H9 (cell line): ENCODE results near the gene ZNF534. TPM values are rescaled to one million over a fixed set of nuclear protein-coding genes. Genes with fewer than 3 reads are reported as not detected.

Experiments used
- DNase-seq: peaks from one replicate; pipeline ENCODE4 v3.0.0-alpha.2; 2017
- H2AFZ ChIP-seq: one replicate; pipeline ENCODE4 v1.6.1; 2013; ENCODE audit warnings: mild to moderate bottlenecking, low read length, control low read depth, moderate library complexity
- H2AK5ac ChIP-seq: 2 replicates; pipeline ENCODE4 v1.6.1; 2013; ENCODE audit warnings: low read length, control low read depth, mixed read lengths; ENCODE audit not compliant: insufficient read length
- H2BK120ac ChIP-seq: one replicate; pipeline ENCODE4 v1.6.1; 2013; ENCODE audit warnings: low read depth, mild to moderate bottlenecking, low read length, control low read depth, inconsistent platforms; ENCODE audit not compliant: poor library complexity, severe bottlenecking
- H2BK12ac ChIP-seq: 2 replicates; pipeline ENCODE4 v1.6.1; 2013; ENCODE audit warnings: low read length, control low read depth, mixed read lengths, low read depth; ENCODE audit not compliant: insufficient read length
- H2BK15ac ChIP-seq: 2 replicates; pipeline ENCODE4 v1.6.1; 2013; ENCODE audit warnings: low read depth, low read length, control low read depth
- H2BK20ac ChIP-seq: one replicate; pipeline ENCODE4 v1.6.1; 2013; ENCODE audit warnings: low read depth, mild to moderate bottlenecking, low read length, control low read depth, inconsistent platforms; ENCODE audit not compliant: poor library complexity, severe bottlenecking
- H2BK5ac ChIP-seq: 2 replicates; pipeline ENCODE4 v1.6.1; 2013; ENCODE audit warnings: low read length, control low read depth, mixed read lengths; ENCODE audit not compliant: insufficient read length
- H3K14ac ChIP-seq: 2 replicates; pipeline ENCODE4 v1.6.1; 2013; ENCODE audit warnings: low read length, control low read depth; ENCODE audit not compliant: insufficient read depth
- H3K18ac ChIP-seq: 2 replicates; pipeline ENCODE4 v1.6.1; 2013; ENCODE audit warnings: low read depth, mild to moderate bottlenecking, mixed read lengths, low read length, control low read depth; ENCODE audit not compliant: insufficient read length
- H3K23ac ChIP-seq: 2 replicates; pipeline ENCODE4 v1.6.1; 2013; ENCODE audit warnings: low read length, control low read depth, mixed read lengths, low read depth; ENCODE audit not compliant: insufficient read length
- H3K23me2 ChIP-seq: 2 replicates; pipeline ENCODE4 v1.6.1; 2013; ENCODE audit warnings: low read depth, mild to moderate bottlenecking, mixed read lengths, low read length, control low read depth; ENCODE audit not compliant: insufficient read length, poor library complexity, severe bottlenecking
- H3K27ac ChIP-seq: 2 replicates; pipeline ENCODE4 v1.5.1; 2013; ENCODE audit warnings: low read length, control low read depth, mixed read lengths, low read depth; ENCODE audit not compliant: insufficient read length
- H3K27me3 ChIP-seq: 2 replicates; pipeline ENCODE4 v1.6.1; 2013; ENCODE audit warnings: low read length, control low read depth, inconsistent platforms; ENCODE audit not compliant: insufficient read depth
- H3K4ac ChIP-seq: 2 replicates; pipeline ENCODE4 v1.6.1; 2013; ENCODE audit warnings: low read depth, mild to moderate bottlenecking, control low read depth, inconsistent platforms, low read length, moderate library complexity
- H3K4me1 ChIP-seq: 2 replicates; pipeline ENCODE4 v1.6.1; 2013; ENCODE audit warnings: low read length, control low read depth, inconsistent platforms; ENCODE audit not compliant: insufficient read depth
- H3K4me2 ChIP-seq: 2 replicates; pipeline ENCODE4 v1.6.1; 2013; ENCODE audit warnings: low read length, control low read depth, mixed read lengths; ENCODE audit not compliant: insufficient read length, insufficient read depth
- H3K56ac ChIP-seq: 2 replicates; pipeline ENCODE4 v1.6.1; 2013; ENCODE audit warnings: low read depth, mild to moderate bottlenecking, mixed read lengths, low read length, control low read depth; ENCODE audit not compliant: insufficient read length
- H3K79me1 ChIP-seq: 2 replicates; pipeline ENCODE4 v1.6.1; 2013; ENCODE audit warnings: low read depth, mild to moderate bottlenecking, moderate library complexity, low read length, control low read depth, inconsistent platforms; ENCODE audit not compliant: insufficient read depth, poor library complexity, severe bottlenecking
- H3K79me2 ChIP-seq: 2 replicates; pipeline ENCODE4 v1.6.1; 2013; ENCODE audit warnings: low read length, control low read depth, inconsistent platforms; ENCODE audit not compliant: insufficient read depth
- H3K9ac ChIP-seq: 2 replicates; pipeline ENCODE4 v1.6.1; 2013; ENCODE audit warnings: low read length, control low read depth, mixed read lengths; ENCODE audit not compliant: insufficient read length; ENCODE audit errors: extremely low read depth
- H3K9me3 ChIP-seq: one replicate; pipeline ENCODE4 v1.6.1; 2013; ENCODE audit warnings: low read depth, low read length, inconsistent platforms; ENCODE audit not compliant: control insufficient read depth
- H3T11ph ChIP-seq: one replicate; pipeline ENCODE4 v1.6.1; 2013; ENCODE audit warnings: mild to moderate bottlenecking, low read length, control low read depth, inconsistent platforms
- H4K20me1 ChIP-seq: one replicate; pipeline ENCODE4 v1.6.1; 2013; ENCODE audit not compliant: control insufficient read depth, insufficient read length, insufficient read depth
- H4K5ac ChIP-seq: 2 replicates; pipeline ENCODE4 v1.6.1; 2013; ENCODE audit warnings: low read depth, mild to moderate bottlenecking, mixed read lengths, low read length, control low read depth; ENCODE audit not compliant: insufficient read length
- H4K8ac ChIP-seq: replicated peaks from 2 replicates; pipeline ENCODE4 v1.6.1; 2013; ENCODE audit warnings: low read length, control low read depth, mixed read lengths, low read depth; ENCODE audit not compliant: insufficient read length
- H4K91ac ChIP-seq: 2 replicates; pipeline ENCODE4 v1.6.1; 2013; ENCODE audit warnings: low read depth, mild to moderate bottlenecking, moderate library complexity, mixed read lengths, low read length, control low read depth; ENCODE audit not compliant: insufficient read length
- H3K27ac Mint-ChIP-seq, 3 experiments: 2 replicates in 2 of 3; 3 replicates in 1 of 3; pipeline ENCODE4 v1.8.0; 2020 to 2021; ENCODE audit warnings: mixed read lengths in 3 of 3, mild to moderate bottlenecking in 1 of 3, moderate library complexity in 1 of 3
- H3K27me3 Mint-ChIP-seq: 2 replicates; pipeline ENCODE4 v1.8.0; 2021; ENCODE audit warnings: low read depth, mild to moderate bottlenecking, moderate library complexity, mixed read lengths
- H3K36me3 Mint-ChIP-seq, 3 experiments: 2 replicates in 2 of 3; 3 replicates in 1 of 3; pipeline ENCODE4 v1.8.0; 2020 to 2021; ENCODE audit warnings: low read depth in 3 of 3, mixed read lengths in 3 of 3; ENCODE audit not compliant: insufficient read depth in 1 of 3
- H3K4me1 Mint-ChIP-seq, 2 experiments: 2 replicates each; pipeline ENCODE4 v1.8.0; 2020; ENCODE audit warnings: mixed read lengths in 2 of 2
- H3K4me3 Mint-ChIP-seq, 2 experiments: 2 replicates in 1 of 2; 3 replicates in 1 of 2; pipeline ENCODE4 v1.8.0; 2020 to 2021; ENCODE audit warnings: mild to moderate bottlenecking in 2 of 2, mixed read lengths in 2 of 2, moderate library complexity in 1 of 2
- H3K9me3 Mint-ChIP-seq, 2 experiments: 2 replicates in 1 of 2; 3 replicates in 1 of 2; pipeline ENCODE4 v1.8.0; 2020; ENCODE audit warnings: mild to moderate bottlenecking in 2 of 2, mixed read lengths in 2 of 2, moderate library complexity in 1 of 2
- WGBS: extraction: QIAGEN DNeasy Blood & Tissue Kit; methylation state at CpG from one replicate; pipeline ENCODE4 v1.1.7; 2013; ENCODE audit warnings: missing lambda C conversion rate, low lambda C conversion rate, mixed read lengths; ENCODE audit not compliant: insufficient read length; ENCODE audit errors: extremely low coverage; 5-methylcytosine and 5-hydroxymethylcytosine counted together
- total RNA-seq: library from RNA; stranded (reverse); gene quantifications from 2 replicates; pipeline ENCODE4 v1.2.1, GENCODE V29; 2021
- TF ChIP-seq, protein P1 (sequence below): fragments of 200-600 bp; sonication (generic); conservative IDR thresholded peaks from 3 replicates; pipeline ENCODE4 v1.8.0; 2021; ENCODE audit warnings: antibody characterized with exemption, mild to moderate bottlenecking

ZNF534 gene
- total RNA-seq, 1 experiment from 2014 or later: not detected

GRCh38 chr19:52464798-52465470 is 36.0 kb downstream of the ZNF534 start:
- peak; percentile 71 for DNase-seq
- no peak overlapping the region for H2AK5ac ChIP-seq
- H3K14ac ChIP-seq: no peak overlapping the region
- Mint-ChIP-seq H3K27me3 (peaks cover 4% of the 10 kb centered on the region), H3K4me3 (no peak overlapping the region), H3K4me1 (peaks cover 0 to 19% of the 10 kb centered on the region in 2 experiments; a peak in 2 of 4 replicates), H3K36me3 (peaks cover 4 to 8% (median 6%) of the 10 kb centered on the region in 3 experiments; a peak in 4 of 7 replicates), H3K27ac (no peak overlapping the region), H3K9me3 (peaks cover 73 to 84% of the 10 kb centered on the region in 2 experiments)
- H3K79me1 ChIP-seq: no peaks in the 10 kb centered on the region
- H3K4ac ChIP-seq: no peak overlapping the region
- WGBS: no CpG with 5 or more reads among the region's 14 CpGs
- no peak overlapping the region for H3K56ac ChIP-seq
- no peak overlapping the region for H3T11ph ChIP-seq
- H3K9ac ChIP-seq: no peak overlapping the region
- H3K27me3 ChIP-seq: no peaks in the 10 kb centered on the region
- H4K8ac ChIP-seq: no peak overlapping the region
- no peak overlapping the region for H3K18ac ChIP-seq
- H4K20me1 ChIP-seq: no peaks in the 10 kb centered on the region
- H4K91ac ChIP-seq: no peak overlapping the region
- no peak overlapping the region for H2BK15ac ChIP-seq
- no peaks in the 10 kb centered on the region for H3K79me2 ChIP-seq
- H3K23ac ChIP-seq: no peak overlapping the region
- no peak overlapping the region for H2BK120ac ChIP-seq
- H4K5ac ChIP-seq: no peak overlapping the region
- no peak overlapping the region for H2AFZ ChIP-seq
- peaks cover under 1% of the 10 kb centered on the region for H3K23me2 ChIP-seq
- TF ChIP-seq, protein P1, sequence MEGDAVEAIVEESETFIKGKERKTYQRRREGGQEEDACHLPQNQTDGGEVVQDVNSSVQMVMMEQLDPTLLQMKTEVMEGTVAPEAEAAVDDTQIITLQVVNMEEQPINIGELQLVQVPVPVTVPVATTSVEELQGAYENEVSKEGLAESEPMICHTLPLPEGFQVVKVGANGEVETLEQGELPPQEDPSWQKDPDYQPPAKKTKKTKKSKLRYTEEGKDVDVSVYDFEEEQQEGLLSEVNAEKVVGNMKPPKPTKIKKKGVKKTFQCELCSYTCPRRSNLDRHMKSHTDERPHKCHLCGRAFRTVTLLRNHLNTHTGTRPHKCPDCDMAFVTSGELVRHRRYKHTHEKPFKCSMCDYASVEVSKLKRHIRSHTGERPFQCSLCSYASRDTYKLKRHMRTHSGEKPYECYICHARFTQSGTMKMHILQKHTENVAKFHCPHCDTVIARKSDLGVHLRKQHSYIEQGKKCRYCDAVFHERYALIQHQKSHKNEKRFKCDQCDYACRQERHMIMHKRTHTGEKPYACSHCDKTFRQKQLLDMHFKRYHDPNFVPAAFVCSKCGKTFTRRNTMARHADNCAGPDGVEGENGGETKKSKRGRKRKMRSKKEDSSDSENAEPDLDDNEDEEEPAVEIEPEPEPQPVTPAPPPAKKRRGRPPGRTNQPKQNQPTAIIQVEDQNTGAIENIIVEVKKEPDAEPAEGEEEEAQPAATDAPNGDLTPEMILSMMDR: peak; percentile 81
- H3K4me1 ChIP-seq: no peaks in the 10 kb centered on the region
- H2BK20ac ChIP-seq: no peak overlapping the region
- H2BK5ac ChIP-seq: no peak overlapping the region
- H3K27ac ChIP-seq: no peak overlapping the region
- H3K4me2 ChIP-seq: no peak overlapping the region
- H3K9me3 ChIP-seq: peaks cover 34% of the 10 kb centered on the region
- H2BK12ac ChIP-seq: no peak overlapping the region
